WTC11 (cell line): ENCODE data around the gene GSC2. TPM values are rescaled to one million over a fixed set of nuclear protein-coding genes. Genes with fewer than 3 reads are reported as not detected.

Experiments
- ATAC-seq: fragments of 200-7000 bp; cut with Tn5 transposase; 2 replicates; pipeline ENCODE4 v1.10.0; 2021; ENCODE audit warnings: mild to moderate bottlenecking, moderate library complexity
- CTCF ChIA-PET: fragments of 300-600 bp; sonication (Branson Sonifier 250); formaldehyde crosslinking; loops from one replicate; lab custom pipeline; 2021; ENCODE audit warnings: antibody characterized with exemption; lab: Charles Lee
- POLR2A ChIA-PET: fragments of 350-600 bp; sonication (Branson Sonifier 250); formaldehyde crosslinking; loops from one replicate; lab custom pipeline; 2021; ENCODE audit warnings: antibody characterized with exemption; lab: Charles Lee
- DNase-seq: peaks from one replicate; pipeline ENCODE4 v3.0.0; 2021; ENCODE audit warnings: low spot score
- H3K27ac Mint-ChIP-seq: 2 replicates; pipeline ENCODE4 v1.8.0; 2021; ENCODE audit warnings: mixed read lengths
- H3K27me3 Mint-ChIP-seq: 2 replicates; pipeline ENCODE4 v1.8.0; 2021; ENCODE audit warnings: low read depth, mild to moderate bottlenecking, moderate library complexity, mixed read lengths
- H3K36me3 Mint-ChIP-seq: 2 replicates; pipeline ENCODE4 v1.8.0; 2021; ENCODE audit warnings: mixed read lengths
- H3K4me1 Mint-ChIP-seq: 2 replicates; pipeline ENCODE4 v1.8.0; 2022; ENCODE audit warnings: mixed read lengths
- H3K4me3 Mint-ChIP-seq: 2 replicates; pipeline ENCODE4 v1.8.0; 2021; ENCODE audit warnings: mild to moderate bottlenecking, moderate library complexity, mixed read lengths
- H3K9me3 Mint-ChIP-seq: 2 replicates; pipeline ENCODE4 v1.8.0; 2021; ENCODE audit warnings: mixed read lengths
- ARID4B ChIP-seq: sonication (generic); formaldehyde crosslinking; IDR thresholded peaks from 2 replicates; pipeline ENCODE4 v1.8.0; 2023; ENCODE audit warnings: missing genetic modification reagents, mild to moderate bottlenecking, borderline replicate concordance
- ATF2 ChIP-seq: sonication (generic); formaldehyde crosslinking; IDR thresholded peaks from 2 replicates; pipeline ENCODE4 v1.8.1; 2022; ENCODE audit warnings: low read depth, missing genetic modification reagents, borderline replicate concordance
- IRF2 ChIP-seq: sonication (generic); formaldehyde crosslinking; IDR thresholded peaks from 2 replicates; pipeline ENCODE4 v1.8.0; 2022; ENCODE audit warnings: low read depth, missing genetic modification reagents, borderline replicate concordance
- JAZF1 ChIP-seq: fragments of 250-450 bp; sonication (Bioruptor Pico); IDR thresholded peaks from 2 replicates; pipeline ENCODE4 v1.9.0; 2021; ENCODE audit warnings: moderate library complexity, mild to moderate bottlenecking, inconsistent platforms
- MLX ChIP-seq: sonication (generic); formaldehyde crosslinking; IDR thresholded peaks from 2 replicates; pipeline ENCODE4 v1.8.1; 2023; ENCODE audit warnings: mild to moderate bottlenecking, missing genetic modification reagents, moderate library complexity
- MXD4 ChIP-seq: fragments of 250-450 bp; sonication (Bioruptor Pico); IDR thresholded peaks from 2 replicates; pipeline ENCODE4 v1.8.0; 2021; ENCODE audit warnings: mild to moderate bottlenecking, moderate library complexity, borderline replicate concordance
- MYBL2 ChIP-seq: sonication (generic); formaldehyde crosslinking; IDR thresholded peaks from 2 replicates; pipeline ENCODE4 v1.8.1; 2023; ENCODE audit warnings: mild to moderate bottlenecking, moderate library complexity, missing genetic modification reagents
- NR2C2 ChIP-seq: sonication (generic); formaldehyde crosslinking; IDR thresholded peaks from 2 replicates; pipeline ENCODE4 v1.8.0; 2022; ENCODE audit warnings: mild to moderate bottlenecking, missing genetic modification reagents
- RELA ChIP-seq: sonication (generic); formaldehyde crosslinking; IDR thresholded peaks from 2 replicates; pipeline ENCODE4 v1.8.1; 2022; ENCODE audit warnings: missing genetic modification reagents, mild to moderate bottlenecking, borderline replicate concordance
- SOX15 ChIP-seq: fragments of 250-450 bp; sonication (Bioruptor Pico); IDR thresholded peaks from 2 replicates; pipeline ENCODE4 v1.9.0; 2021; ENCODE audit warnings: mild to moderate bottlenecking
- TCF7 ChIP-seq: sonication (generic); formaldehyde crosslinking; IDR thresholded peaks from 2 replicates; pipeline ENCODE4 v1.8.0; 2022; ENCODE audit warnings: mild to moderate bottlenecking, low read depth, missing genetic modification reagents, moderate library complexity
- TEAD4 ChIP-seq: sonication (generic); formaldehyde crosslinking; IDR thresholded peaks from 2 replicates; pipeline ENCODE4 v1.8.0; 2022; ENCODE audit warnings: mild to moderate bottlenecking, missing genetic modification reagents
- USF2 ChIP-seq: sonication (generic); formaldehyde crosslinking; IDR thresholded peaks from 2 replicates; pipeline ENCODE4 v1.8.1; 2023; ENCODE audit warnings: mild to moderate bottlenecking, missing genetic modification reagents, moderate library complexity
- ZNF219 ChIP-seq: sonication (generic); formaldehyde crosslinking; IDR thresholded peaks from 2 replicates; pipeline ENCODE4 v1.8.0; 2023; ENCODE audit warnings: missing genetic modification reagents, mild to moderate bottlenecking, borderline replicate concordance
- ZNF317 ChIP-seq: sonication (generic); formaldehyde crosslinking; IDR thresholded peaks from 2 replicates; pipeline ENCODE4 v1.8.1; 2023; ENCODE audit warnings: low read depth, mild to moderate bottlenecking, moderate library complexity, missing genetic modification reagents, borderline replicate concordance
- ZNF416 ChIP-seq: fragments of 250-450 bp; sonication (Bioruptor Pico); IDR thresholded peaks from 2 replicates; pipeline ENCODE4 v1.9.0; 2021; ENCODE audit warnings: mild to moderate bottlenecking, inconsistent platforms
- ZNF671 ChIP-seq: fragments of 250-450 bp; sonication (Bioruptor Pico); IDR thresholded peaks from 2 replicates; pipeline ENCODE4 v1.8.0; 2021; ENCODE audit warnings: mild to moderate bottlenecking
- total RNA-seq: library from RNA; stranded (reverse); gene quantifications from 3 replicates; pipeline ENCODE4 v1.2.3, GENCODE V29; 2021
- TF ChIP-seq, protein P1 (sequence below): fragments of 250-450 bp; sonication (Bioruptor Pico); IDR thresholded peaks from 2 replicates; pipeline ENCODE4 v1.9.0; 2021; ENCODE audit warnings: mild to moderate bottlenecking, borderline replicate concordance
- TF ChIP-seq, protein P2 (sequence below): sonication (generic); formaldehyde crosslinking; IDR thresholded peaks from 2 replicates; pipeline ENCODE4 v1.8.1; 2022; ENCODE audit warnings: mild to moderate bottlenecking, moderate library complexity, missing genetic modification reagents
- TF ChIP-seq, protein P3 (sequence below): sonication (generic); formaldehyde crosslinking; IDR thresholded peaks from 2 replicates; pipeline ENCODE4 v1.8.1; 2023; ENCODE audit warnings: mild to moderate bottlenecking, missing genetic modification reagents

The GSC2 gene
- total RNA-seq, 1 experiment from 2014 or later, result 0.68 TPM

DNA sequence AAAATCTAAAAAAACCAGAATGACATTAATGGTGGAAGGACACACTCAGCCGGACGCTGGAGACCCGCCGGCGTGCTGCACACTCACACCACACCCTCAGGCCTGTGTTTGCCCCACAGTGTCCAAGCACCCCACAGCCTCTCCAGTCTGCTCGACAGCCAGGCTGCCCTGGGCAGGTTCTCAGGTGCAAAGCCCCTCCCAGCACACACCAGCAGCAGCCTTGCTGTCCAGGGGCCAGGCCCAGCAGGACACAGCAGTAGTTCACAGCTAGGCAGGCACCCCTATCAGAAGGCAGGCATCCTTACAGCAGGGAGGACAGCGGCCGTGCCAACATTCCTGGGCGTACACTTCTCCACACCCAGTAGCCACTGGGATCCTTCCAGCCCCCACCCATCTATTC lies 30.1 kb upstream of the GSC2 start:
- ChIA-PET CTCF (interaction anchor here (1.0 to 2.9 kb wide), 12 partner anchors 14 to 293 kb away, joined by 3 to 25 read pairs (median 8); partner anchors contain the start of gene ESS2), POLR2A (no interaction called here)
- no peak overlapping the region for H3K4me3 Mint-ChIP-seq
- TF ChIP-seq MYBL2 (CRISPR knock-in tag) (no peak), NR2C2 (CRISPR knock-in tag) (no peak), ZNF317 (CRISPR knock-in tag) (no peak), ATF2 (CRISPR knock-in tag) (no peak), SOX15 (no peak), TEAD4 (CRISPR knock-in tag) (no peak), IRF2 (CRISPR knock-in tag) (no peak), TCF7 (CRISPR knock-in tag) (no peak), ZNF671 (CRISPR knock-in tag) (no peak), ZNF219 (CRISPR knock-in tag) (no peak), RELA (CRISPR knock-in tag) (no peak), ZNF416 (CRISPR knock-in tag) (no peak)
- TF ChIP-seq, protein P1, sequence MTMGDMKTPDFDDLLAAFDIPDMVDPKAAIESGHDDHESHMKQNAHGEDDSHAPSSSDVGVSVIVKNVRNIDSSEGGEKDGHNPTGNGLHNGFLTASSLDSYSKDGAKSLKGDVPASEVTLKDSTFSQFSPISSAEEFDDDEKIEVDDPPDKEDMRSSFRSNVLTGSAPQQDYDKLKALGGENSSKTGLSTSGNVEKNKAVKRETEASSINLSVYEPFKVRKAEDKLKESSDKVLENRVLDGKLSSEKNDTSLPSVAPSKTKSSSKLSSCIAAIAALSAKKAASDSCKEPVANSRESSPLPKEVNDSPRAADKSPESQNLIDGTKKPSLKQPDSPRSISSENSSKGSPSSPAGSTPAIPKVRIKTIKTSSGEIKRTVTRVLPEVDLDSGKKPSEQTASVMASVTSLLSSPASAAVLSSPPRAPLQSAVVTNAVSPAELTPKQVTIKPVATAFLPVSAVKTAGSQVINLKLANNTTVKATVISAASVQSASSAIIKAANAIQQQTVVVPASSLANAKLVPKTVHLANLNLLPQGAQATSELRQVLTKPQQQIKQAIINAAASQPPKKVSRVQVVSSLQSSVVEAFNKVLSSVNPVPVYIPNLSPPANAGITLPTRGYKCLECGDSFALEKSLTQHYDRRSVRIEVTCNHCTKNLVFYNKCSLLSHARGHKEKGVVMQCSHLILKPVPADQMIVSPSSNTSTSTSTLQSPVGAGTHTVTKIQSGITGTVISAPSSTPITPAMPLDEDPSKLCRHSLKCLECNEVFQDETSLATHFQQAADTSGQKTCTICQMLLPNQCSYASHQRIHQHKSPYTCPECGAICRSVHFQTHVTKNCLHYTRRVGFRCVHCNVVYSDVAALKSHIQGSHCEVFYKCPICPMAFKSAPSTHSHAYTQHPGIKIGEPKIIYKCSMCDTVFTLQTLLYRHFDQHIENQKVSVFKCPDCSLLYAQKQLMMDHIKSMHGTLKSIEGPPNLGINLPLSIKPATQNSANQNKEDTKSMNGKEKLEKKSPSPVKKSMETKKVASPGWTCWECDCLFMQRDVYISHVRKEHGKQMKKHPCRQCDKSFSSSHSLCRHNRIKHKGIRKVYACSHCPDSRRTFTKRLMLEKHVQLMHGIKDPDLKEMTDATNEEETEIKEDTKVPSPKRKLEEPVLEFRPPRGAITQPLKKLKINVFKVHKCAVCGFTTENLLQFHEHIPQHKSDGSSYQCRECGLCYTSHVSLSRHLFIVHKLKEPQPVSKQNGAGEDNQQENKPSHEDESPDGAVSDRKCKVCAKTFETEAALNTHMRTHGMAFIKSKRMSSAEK (CRISPR knock-in tag), result no peak
- TF ChIP-seq, protein P2, sequence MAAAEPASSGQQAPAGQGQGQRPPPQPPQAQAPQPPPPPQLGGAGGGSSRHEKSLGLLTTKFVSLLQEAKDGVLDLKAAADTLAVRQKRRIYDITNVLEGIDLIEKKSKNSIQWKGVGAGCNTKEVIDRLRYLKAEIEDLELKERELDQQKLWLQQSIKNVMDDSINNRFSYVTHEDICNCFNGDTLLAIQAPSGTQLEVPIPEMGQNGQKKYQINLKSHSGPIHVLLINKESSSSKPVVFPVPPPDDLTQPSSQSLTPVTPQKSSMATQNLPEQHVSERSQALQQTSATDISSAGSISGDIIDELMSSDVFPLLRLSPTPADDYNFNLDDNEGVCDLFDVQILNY, result no peak
- ATAC-seq (no peak), DNase-seq (no peak)
- H3K27me3 Mint-ChIP-seq, result no peaks in the 10 kb centered on the region; the same call in 1 of the 2 replicates
- H3K9me3 Mint-ChIP-seq, result no peaks in the 10 kb centered on the region
- peaks cover 17% of the 10 kb centered on the region for H3K4me1 Mint-ChIP-seq
- H3K36me3 Mint-ChIP-seq, result no peaks in the 10 kb centered on the region; the same call in 1 of the 2 replicates
- no peak overlapping the region for H3K27ac Mint-ChIP-seq

- DNase-seq (peak; percentile 83), ATAC-seq (peak; percentile 52)
- H3K4me3 Mint-ChIP-seq, result peak overlapping the region; percentile 81
- H3K36me3 Mint-ChIP-seq, result no peaks in the 10 kb centered on the region; the same call in 1 of the 2 replicates
- CTCF ChIA-PET, result interaction anchor here (0.6 to 2.9 kb wide), 44 partner anchors 11 to 453 kb away, joined by 3 to 26 read pairs (median 4); partner anchors contain the start of genes C22orf39, CDC45, CLTCL1 and ESS2
- H3K9me3 Mint-ChIP-seq, result no peaks in the 10 kb centered on the region
- H3K4me1 Mint-ChIP-seq, result peaks cover 19% of the 10 kb centered on the region
- POLR2A ChIA-PET, result interaction anchor here (0.8 to 1.4 kb wide), 5 partner anchors 29 to 295 kb away, joined by 3 to 6 read pairs (median 3); partner anchors contain the start of genes C22orf39 and DGCR2
- peak overlapping the region; percentile 91 for H3K27ac Mint-ChIP-seq
- no peaks in the 10 kb centered on the region; the same call in 1 of the 2 replicates for H3K27me3 Mint-ChIP-seq
- TF ChIP-seq MXD4 (CRISPR knock-in tag), result no peak
- TF ChIP-seq JAZF1 (CRISPR knock-in tag), result no peak
- TF ChIP-seq, protein P3, sequence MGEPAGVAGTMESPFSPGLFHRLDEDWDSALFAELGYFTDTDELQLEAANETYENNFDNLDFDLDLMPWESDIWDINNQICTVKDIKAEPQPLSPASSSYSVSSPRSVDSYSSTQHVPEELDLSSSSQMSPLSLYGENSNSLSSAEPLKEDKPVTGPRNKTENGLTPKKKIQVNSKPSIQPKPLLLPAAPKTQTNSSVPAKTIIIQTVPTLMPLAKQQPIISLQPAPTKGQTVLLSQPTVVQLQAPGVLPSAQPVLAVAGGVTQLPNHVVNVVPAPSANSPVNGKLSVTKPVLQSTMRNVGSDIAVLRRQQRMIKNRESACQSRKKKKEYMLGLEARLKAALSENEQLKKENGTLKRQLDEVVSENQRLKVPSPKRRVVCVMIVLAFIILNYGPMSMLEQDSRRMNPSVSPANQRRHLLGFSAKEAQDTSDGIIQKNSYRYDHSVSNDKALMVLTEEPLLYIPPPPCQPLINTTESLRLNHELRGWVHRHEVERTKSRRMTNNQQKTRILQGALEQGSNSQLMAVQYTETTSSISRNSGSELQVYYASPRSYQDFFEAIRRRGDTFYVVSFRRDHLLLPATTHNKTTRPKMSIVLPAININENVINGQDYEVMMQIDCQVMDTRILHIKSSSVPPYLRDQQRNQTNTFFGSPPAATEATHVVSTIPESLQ, result no peak
- TF ChIP-seq ARID4B (CRISPR knock-in tag), result 0 out of 2 replicates have a peak, but pooled peaks have one; percentile 1
- TF ChIP-seq MLX, result no peak
- TF ChIP-seq USF2 (CRISPR knock-in tag), result no peak
These were observed 29.5 kb upstream of the GSC2 start for GRCh38 chr22:19179497-19180048.
